Stimulated activated CD4-positive, alpha-beta T cell treated with anti-CD3 and anti-CD28 coated beads, Interleukin-2, amount 100 ng/mL, for 48 hours (primary cell): ENCODE data around the gene ARHGAP26.
A peak's percentile ranks its signal among the peaks of the same experiment; 100 is the strongest.

Experiments
- DNase-seq, 2 donors: peaks; one replicate each; pipeline ENCODE4 v3.0.0-alpha.2; 2020

ARHGAP26 gene

GRCh38 chr5:142853682-142854081 is 83.5 kb downstream of the ARHGAP26 start:
- DNase-seq = no peak

- DNase-seq = no peak
Observed at GRCh38 chr5:142856269-142856782, 86.1 kb downstream of the ARHGAP26 start.

GRCh38 chr5:142857405-142857804 is 87.2 kb downstream of the ARHGAP26 start:
- DNase-seq = no peak

- DNase-seq = no peak
Observed at GRCh38 chr5:142859037-142859436, 88.9 kb downstream of the ARHGAP26 start.

GRCh38 chr5:142860270-142860669 is 90.1 kb downstream of the ARHGAP26 start:
- no peak for DNase-seq

- no peak for DNase-seq
Observed at GRCh38 chr5:142861011-142861410, 90.8 kb downstream of the ARHGAP26 start.

- no peak for DNase-seq
Observed at GRCh38 chr5:142862594-142862993, 92.4 kb downstream of the ARHGAP26 start.

GRCh38 chr5:142863856-142864255 is 93.7 kb downstream of the ARHGAP26 start:
- no peak for DNase-seq

GRCh38 chr5:142864290-142865260 is 94.4 kb downstream of the ARHGAP26 start:
- DNase-seq = no peak

- no peak for DNase-seq
Observed at GRCh38 chr5:142865631-142866030, 95.5 kb downstream of the ARHGAP26 start.

- peak; percentile 19 to 23 for DNase-seq
Observed at GRCh38 chr5:142866563-142867275, 96.5 kb downstream of the ARHGAP26 start.

GRCh38 chr5:142869886-142870285 is 99.7 kb downstream of the ARHGAP26 start:
- no peak for DNase-seq

GRCh38 chr5:142870532-142871362 is 100.6 kb downstream of the ARHGAP26 start:
- DNase-seq = no peak

- DNase-seq = no peak
Observed at GRCh38 chr5:142871363-142872193, 101.4 kb downstream of the ARHGAP26 start.

- no peak for DNase-seq
Observed at GRCh38 chr5:142872217-142872616, 102.0 kb downstream of the ARHGAP26 start.

GRCh38 chr5:142872795-142873194 is 102.6 kb downstream of the ARHGAP26 start:
- no peak for DNase-seq

GRCh38 chr5:142873831-142874230 is 103.7 kb downstream of the ARHGAP26 start:
- DNase-seq = no peak

GRCh38 chr5:142874540-142874939 is 104.4 kb downstream of the ARHGAP26 start:
- DNase-seq = no peak

- DNase-seq = no peak
Observed at GRCh38 chr5:142875936-142876335, 105.8 kb downstream of the ARHGAP26 start.

- DNase-seq = no peak
Observed at GRCh38 chr5:142876817-142877216, 106.6 kb downstream of the ARHGAP26 start.

GRCh38 chr5:142878111-142878510 is 107.9 kb downstream of the ARHGAP26 start:
- DNase-seq = no peak

- no peak for DNase-seq
Observed at GRCh38 chr5:142878638-142879037, 108.5 kb downstream of the ARHGAP26 start.
